Peyer's patch (tissue), 4 donors: ENCODE data around the gene AKNA.

Experiments used
- POLR2A ChIP-seq, 2 donors: fragments of 450-650 bp; IDR thresholded peaks; one replicate each; pipeline ENCODE4 v1.5.1; 2017; ENCODE audit warnings: antibody characterized with exemption in 2 of 2, mild to moderate bottlenecking in 2 of 2, moderate library complexity in 2 of 2
- TF ChIP-seq, protein P1 (sequence below), 6 experiments: fragments of 450-650 bp in 4 of 6; fragments of 200-600 bp in 2 of 6; sonication (generic) in 1 of 6; IDR thresholded peaks; one replicate each; pipeline ENCODE4 v1.5.1; 2017 to 2019; ENCODE audit warnings: antibody characterized with exemption in 6 of 6, mild to moderate bottlenecking in 3 of 6, moderate library complexity in 1 of 6

DNA sequence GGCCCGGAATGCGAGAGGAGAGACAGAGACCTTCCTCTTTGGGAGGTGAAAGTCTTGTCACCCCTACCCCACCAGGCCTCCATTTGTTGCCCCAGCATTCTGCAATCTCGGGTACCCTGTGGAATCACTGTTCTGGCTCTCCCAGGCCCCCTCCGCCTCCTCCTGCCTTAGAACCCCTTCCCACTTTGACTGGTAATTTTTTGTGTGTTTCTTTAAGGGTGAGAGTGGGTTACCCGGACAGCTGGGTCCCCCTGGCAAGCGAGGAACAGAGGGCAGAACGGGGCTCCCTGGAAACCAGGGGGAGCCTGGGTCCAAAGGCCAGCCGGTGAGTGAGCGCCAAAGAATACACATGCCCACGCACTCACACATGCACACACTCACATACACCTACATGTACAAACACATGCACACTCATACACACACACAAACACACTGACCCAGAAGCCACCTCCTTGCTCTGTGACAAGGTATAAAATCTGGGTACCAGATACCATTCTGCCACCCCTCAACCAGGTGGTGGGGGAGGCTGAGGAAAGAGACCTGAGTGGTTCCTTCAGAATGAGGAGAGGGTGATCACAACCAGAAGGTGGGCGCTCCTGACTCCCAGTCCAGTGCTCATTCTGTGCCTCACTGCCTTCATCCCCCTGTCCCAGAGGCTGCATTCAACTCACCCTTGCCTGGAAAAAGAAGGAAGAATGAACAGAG lies 95.7 kb downstream of the AKNA start:
- TF ChIP-seq, protein P1, sequence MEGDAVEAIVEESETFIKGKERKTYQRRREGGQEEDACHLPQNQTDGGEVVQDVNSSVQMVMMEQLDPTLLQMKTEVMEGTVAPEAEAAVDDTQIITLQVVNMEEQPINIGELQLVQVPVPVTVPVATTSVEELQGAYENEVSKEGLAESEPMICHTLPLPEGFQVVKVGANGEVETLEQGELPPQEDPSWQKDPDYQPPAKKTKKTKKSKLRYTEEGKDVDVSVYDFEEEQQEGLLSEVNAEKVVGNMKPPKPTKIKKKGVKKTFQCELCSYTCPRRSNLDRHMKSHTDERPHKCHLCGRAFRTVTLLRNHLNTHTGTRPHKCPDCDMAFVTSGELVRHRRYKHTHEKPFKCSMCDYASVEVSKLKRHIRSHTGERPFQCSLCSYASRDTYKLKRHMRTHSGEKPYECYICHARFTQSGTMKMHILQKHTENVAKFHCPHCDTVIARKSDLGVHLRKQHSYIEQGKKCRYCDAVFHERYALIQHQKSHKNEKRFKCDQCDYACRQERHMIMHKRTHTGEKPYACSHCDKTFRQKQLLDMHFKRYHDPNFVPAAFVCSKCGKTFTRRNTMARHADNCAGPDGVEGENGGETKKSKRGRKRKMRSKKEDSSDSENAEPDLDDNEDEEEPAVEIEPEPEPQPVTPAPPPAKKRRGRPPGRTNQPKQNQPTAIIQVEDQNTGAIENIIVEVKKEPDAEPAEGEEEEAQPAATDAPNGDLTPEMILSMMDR (IDR thresholded peaks at IDR 0.05) = no peak
- no peak for TF ChIP-seq POLR2A (IDR thresholded peaks at IDR 0.05)
